GM12891 (cell line): ENCODE data around the gene SLC22A17.
"Not testable (repeated sequence)": the region's sequence is repeated elsewhere in the genome, so short reads cannot be mapped to it uniquely, and the experiment has no call there.

Experiments used
- PAX5 ChIP-seq: IDR thresholded peaks from 2 replicates; pipeline ENCODE4 v1.6.1; 2011; ENCODE audit warnings: low read length, moderate library complexity, mild to moderate bottlenecking; ENCODE audit not compliant: insufficient read depth, severe bottlenecking
- POLR2A ChIP-seq: IDR thresholded peaks from 2 replicates; pipeline ENCODE4 v1.6.1; 2011; ENCODE audit warnings: low read depth, low read length, control low read depth
- POLR2AphosphoS5 ChIP-seq: IDR thresholded peaks from 2 replicates; pipeline ENCODE4 v1.6.1; 2011; ENCODE audit warnings: low read depth, low read length, control low read depth
- SPI1 ChIP-seq: IDR thresholded peaks from 2 replicates; pipeline ENCODE4 v1.6.1; 2011; ENCODE audit warnings: low read depth, low read length, control low read depth
- TAF1 ChIP-seq: IDR thresholded peaks from 2 replicates; pipeline ENCODE4 v1.6.1; 2011; ENCODE audit warnings: low read depth, low read length, control low read depth

- not testable (repeated sequence) for TF ChIP-seq POLR2A, POLR2AphosphoS5, TAF1, SPI1, PAX5
Observed at GRCh38 chr14:23325746-23326145, 26.9 kb downstream of the SLC22A17 start.
